Right renal cortex interstitium (tissue), 3 donors: ENCODE measurements around the gene HORMAD1. TPM values are rescaled to one million over a fixed set of nuclear protein-coding genes. Genes with fewer than 3 reads are reported as not detected.

Source experiments
- polyA plus RNA-seq, 3 donors: library from polyadenylated mRNA; unstranded; fragments of 120-200 nt; gene quantifications; one replicate each; pipeline ENCODE4 v1.2.1, GENCODE V29; 2013; ENCODE audit not compliant: insufficient read length in 3 of 3

Gene HORMAD1
- polyA plus RNA-seq, 3 donors, result not detected

Other genes starting within 250 kb of the HORMAD1 start
- gene TARS2, start 233.5 kb downstream of the HORMAD1 start, polyA plus RNA-seq, result 10 to 100 TPM; 19.7 to 25.4 (median 23.1) TPM
- gene ECM1, start 212.8 kb downstream of the HORMAD1 start, polyA plus RNA-seq, result 10 to 100 TPM; 10.9 to 15.7 (median 11.9) TPM
- gene FALEC, start 205.1 kb downstream of the HORMAD1 start, polyA plus RNA-seq, result under 1 TPM in 2 of 3 donors, not detected in 1; 0.40 to 0.44 TPM
- 10 to 100 TPM in 2 of 3 donors, 1 to 10 TPM in 1; 9.6 to 11.8 (median 10.9) TPM for gene ADAMTSL4, start 171.5 kb downstream of the HORMAD1 start, polyA plus RNA-seq
- gene MCL1, start 141.3 kb downstream of the HORMAD1 start, polyA plus RNA-seq, result 100 to 1,000 TPM; 172 to 221 (median 175) TPM
- 100 to 1,000 TPM; 231 to 234 (median 231) TPM for gene ENSA, start 91.3 kb downstream of the HORMAD1 start, polyA plus RNA-seq
- gene GOLPH3L, start 23.7 kb downstream of the HORMAD1 start, polyA plus RNA-seq, result 10 to 100 TPM; 40.5 to 45.0 (median 44.6) TPM
- 10 to 100 TPM; 12.0 to 14.3 (median 14.0) TPM for gene CTSS, start 44.9 kb upstream of the HORMAD1 start, polyA plus RNA-seq
- gene CTSK, start 87.4 kb upstream of the HORMAD1 start, polyA plus RNA-seq, result 10 to 100 TPM; 15.7 to 29.3 (median 26.8) TPM
- 10 to 100 TPM; 54.9 to 56.9 (median 56.6) TPM for gene ARNT, start 155.7 kb upstream of the HORMAD1 start, polyA plus RNA-seq
- under 1 TPM in 2 of 3 donors, not detected in 1; 0.12 to 0.21 TPM for gene CTXND2, start 166.2 kb upstream of the HORMAD1 start, polyA plus RNA-seq
- gene SETDB1, start 205.5 kb upstream of the HORMAD1 start, polyA plus RNA-seq, result 10 to 100 TPM; 77.4 to 90.5 (median 84.1) TPM